OCI-LY3 (cell line): Measurements from ENCODE around the gene HOXB3.

Source experiments
- CTCF ChIP-seq: fragments of 200-600, 300-600 bp; sonication (generic); IDR thresholded peaks from 2 replicates; pipeline ENCODE4 v1.5.1; 2014; ENCODE audit warnings: antibody characterized with exemption, low read length, low read depth
- EZH2phosphoT487 ChIP-seq: fragments of 200-600 bp; shearing (Covaris generic); IDR thresholded peaks from 2 replicates; pipeline ENCODE4 v1.6.1; 2018; ENCODE audit warnings: antibody characterized with exemption, mixed run types, low read depth

DNA sequence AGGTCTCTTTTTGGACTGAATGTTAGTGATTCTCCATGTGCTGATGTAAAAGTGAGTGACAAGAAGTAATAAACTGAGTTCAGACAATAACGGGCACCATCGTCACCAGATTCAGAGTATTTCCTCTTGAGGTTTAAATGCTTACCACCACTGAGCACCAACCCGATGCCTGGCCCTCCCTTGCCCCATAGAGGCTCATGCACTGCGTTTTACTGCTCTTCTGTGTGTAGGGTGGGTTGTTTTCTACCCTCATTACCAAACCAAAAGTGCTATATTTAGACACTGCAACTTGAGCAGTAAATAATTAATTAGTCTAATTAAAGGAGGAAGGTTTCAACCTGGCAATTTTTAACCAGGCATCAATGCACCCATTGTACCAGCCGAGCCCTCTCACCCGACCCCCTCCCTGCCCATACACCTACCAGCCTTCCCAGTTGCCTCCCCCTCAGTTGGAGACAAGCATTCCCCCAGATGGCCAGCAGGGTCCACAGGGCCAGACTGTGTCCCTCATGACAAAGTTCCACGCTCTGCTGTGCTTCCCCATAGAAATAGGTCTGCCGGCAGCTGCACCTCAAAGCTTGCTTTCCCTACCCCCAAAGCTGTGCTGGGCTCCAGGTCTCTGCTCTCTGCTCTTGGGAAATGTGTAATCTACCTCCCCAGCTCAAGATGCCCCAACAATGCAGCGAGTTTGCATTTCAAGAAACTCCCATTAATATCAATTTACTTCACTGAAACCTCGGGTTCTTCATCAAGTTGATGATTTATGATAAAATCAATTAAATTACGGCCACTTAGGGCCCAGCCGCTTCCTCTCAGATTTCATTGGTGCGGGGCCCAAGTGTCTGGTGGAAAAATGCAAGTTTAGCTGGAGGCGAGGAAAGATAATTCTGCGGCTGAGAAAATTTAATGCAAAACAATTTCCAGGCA lies 27.9 kb downstream of the HOXB3 start:
- TF ChIP-seq CTCF (no peak), EZH2phosphoT487 (no peak)
